D721Med (cell line): ENCODE data around the gene TEX261.

Experiments
- DNase-seq: peaks from one replicate; pipeline ENCODE4 v3.0.0; 2011; ENCODE audit warnings: low spot score; ENCODE audit not compliant: insufficient read length
- FAIRE-seq: peaks from 2 replicates; lab custom pipeline; 2011; peaks lifted over from hg19 to GRCh38; lab: Jason Lieb, UNC
- TF ChIP-seq, protein P1 (sequence below): IDR thresholded peaks from 2 replicates; pipeline ENCODE4 v1.5.1; 2012; ENCODE audit warnings: mild to moderate bottlenecking, control low read depth; ENCODE audit not compliant: insufficient read depth; ENCODE audit errors: missing control alignments

The TEX261 gene

DNA sequence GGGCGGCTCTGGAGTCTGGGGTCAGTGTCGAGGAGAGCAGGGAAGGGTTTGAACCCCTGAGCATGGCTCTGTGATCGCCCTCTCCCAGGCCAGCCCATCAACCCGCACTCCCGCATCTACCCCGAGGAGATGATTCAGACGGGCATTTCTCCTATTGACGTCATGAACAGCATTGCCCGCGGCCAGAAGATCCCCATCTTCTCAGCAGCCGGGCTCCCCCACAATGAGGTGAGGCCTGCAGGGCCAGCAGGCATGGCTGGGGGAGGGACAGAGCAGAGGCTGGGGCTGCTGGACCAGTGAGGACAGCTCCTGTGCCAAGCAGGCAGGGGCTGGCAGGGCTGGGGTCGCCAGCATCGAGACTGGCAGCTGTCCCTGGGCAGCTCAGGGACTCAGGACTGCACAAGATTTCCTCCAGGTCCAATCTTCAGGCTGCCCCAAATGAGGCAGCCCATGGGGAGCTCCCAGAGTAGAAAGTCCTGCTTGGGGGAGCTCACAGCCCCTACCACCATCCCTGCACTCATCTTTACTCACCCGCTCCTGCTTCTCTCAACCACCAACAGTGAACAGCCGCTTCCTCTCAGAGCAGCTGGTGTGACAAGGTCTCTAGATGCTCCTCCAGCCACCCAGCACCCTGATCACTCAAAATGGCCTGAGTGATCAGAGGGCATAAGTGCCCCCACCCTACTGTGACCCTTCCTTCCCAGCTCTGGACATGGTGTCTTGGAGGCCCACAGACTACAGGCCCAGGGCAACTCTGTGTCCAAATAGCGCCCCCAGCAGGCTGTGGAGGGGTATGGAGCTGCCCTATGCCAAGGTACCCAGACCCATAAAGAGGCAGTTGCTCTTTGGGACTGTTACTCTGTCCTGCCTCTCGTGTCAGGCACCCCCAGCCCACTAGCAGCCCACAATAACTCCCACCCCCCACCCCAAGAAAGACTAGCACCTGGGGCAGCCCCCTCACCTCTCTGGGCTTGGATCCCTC lies 34.5 kb downstream of the TEX261 start:
- FAIRE-seq (no peak), DNase-seq (no peak)
- TF ChIP-seq, protein P1, sequence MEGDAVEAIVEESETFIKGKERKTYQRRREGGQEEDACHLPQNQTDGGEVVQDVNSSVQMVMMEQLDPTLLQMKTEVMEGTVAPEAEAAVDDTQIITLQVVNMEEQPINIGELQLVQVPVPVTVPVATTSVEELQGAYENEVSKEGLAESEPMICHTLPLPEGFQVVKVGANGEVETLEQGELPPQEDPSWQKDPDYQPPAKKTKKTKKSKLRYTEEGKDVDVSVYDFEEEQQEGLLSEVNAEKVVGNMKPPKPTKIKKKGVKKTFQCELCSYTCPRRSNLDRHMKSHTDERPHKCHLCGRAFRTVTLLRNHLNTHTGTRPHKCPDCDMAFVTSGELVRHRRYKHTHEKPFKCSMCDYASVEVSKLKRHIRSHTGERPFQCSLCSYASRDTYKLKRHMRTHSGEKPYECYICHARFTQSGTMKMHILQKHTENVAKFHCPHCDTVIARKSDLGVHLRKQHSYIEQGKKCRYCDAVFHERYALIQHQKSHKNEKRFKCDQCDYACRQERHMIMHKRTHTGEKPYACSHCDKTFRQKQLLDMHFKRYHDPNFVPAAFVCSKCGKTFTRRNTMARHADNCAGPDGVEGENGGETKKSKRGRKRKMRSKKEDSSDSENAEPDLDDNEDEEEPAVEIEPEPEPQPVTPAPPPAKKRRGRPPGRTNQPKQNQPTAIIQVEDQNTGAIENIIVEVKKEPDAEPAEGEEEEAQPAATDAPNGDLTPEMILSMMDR = no peak

- no peak for FAIRE-seq
- TF ChIP-seq, protein P1 = no peak
- DNase-seq = no peak
These were observed 35.4 kb downstream of the TEX261 start for GRCh38 chr2:70959271-70959761.

DNA sequence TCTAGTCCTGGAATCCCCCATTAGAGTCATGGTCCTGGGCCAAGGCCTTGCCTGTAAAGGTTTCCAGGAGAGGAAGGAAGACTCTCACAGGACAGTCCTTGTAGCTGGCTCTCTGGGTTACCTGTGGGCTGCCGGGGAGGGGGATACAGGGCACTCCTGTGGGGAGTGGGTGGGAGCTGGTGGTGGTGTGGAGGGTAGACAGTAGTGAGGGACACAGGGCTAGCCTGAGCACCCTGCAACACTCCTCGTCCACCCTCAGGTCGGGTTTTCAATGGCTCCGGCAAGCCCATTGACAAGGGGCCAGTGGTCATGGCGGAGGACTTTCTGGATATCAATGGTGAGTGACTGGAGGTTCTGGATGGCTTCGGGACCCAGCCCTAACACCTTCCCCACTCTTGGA lies 35.9 kb downstream of the TEX261 start:
- FAIRE-seq (no peak), DNase-seq (no peak)
- TF ChIP-seq, protein P1 = no peak

GRCh38 chr2:70957798-70958197 lies 36.9 kb downstream of the TEX261 start:
- DNase-seq (no peak), FAIRE-seq (no peak)
- TF ChIP-seq, protein P1 = no peak

DNA sequence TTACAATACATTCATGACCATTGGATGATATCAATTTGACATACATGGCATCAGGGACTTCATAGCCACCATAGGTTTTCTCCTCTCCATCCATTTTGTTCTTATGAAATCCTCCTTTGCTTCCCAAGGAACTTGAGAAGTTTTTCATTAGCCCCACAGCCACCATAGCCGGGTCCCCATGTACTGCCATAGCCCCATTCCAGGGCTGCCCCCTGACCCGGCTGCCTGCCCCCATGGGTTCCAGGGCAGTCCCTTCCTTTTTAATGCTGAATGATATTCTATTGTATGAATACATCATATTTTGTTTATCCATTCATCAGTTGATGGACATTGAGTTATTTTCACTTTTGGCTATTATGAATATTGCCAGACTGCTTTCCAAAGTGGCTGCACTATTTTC lies 38.5 kb downstream of the TEX261 start:
- no peak for FAIRE-seq
- TF ChIP-seq, protein P1 = no peak
- no peak for DNase-seq

GRCh38 chr2:70954886-70955285 lies 39.8 kb downstream of the TEX261 start:
- FAIRE-seq (no peak), DNase-seq (no peak)
- TF ChIP-seq, protein P1 = no peak

- DNase-seq (no peak), FAIRE-seq (no peak)
- TF ChIP-seq, protein P1 = no peak
These were observed 45.6 kb downstream of the TEX261 start for GRCh38 chr2:70949086-70949485.
